GM12864 (cell line): ENCODE results near the gene NDC80.
"Not testable (repeated sequence)": the region's sequence is repeated elsewhere in the genome, so short reads cannot be mapped to it uniquely, and the experiment has no call there.

Experiments
- DNase-seq: peaks from one replicate; pipeline ENCODE4 v3.0.0-alpha.2; 2011; ENCODE audit warnings: low read depth
- H3K4me3 ChIP-seq: 2 replicates; pipeline ENCODE4 v1.5.1; 2011; ENCODE audit warnings: mild to moderate bottlenecking, low read depth, low read length, control low read depth
- CTCF ChIP-seq: IDR thresholded peaks from 2 replicates; pipeline ENCODE4 v1.5.1; 2011; ENCODE audit warnings: low read depth, mild to moderate bottlenecking, moderate library complexity, low read length, control low read depth, inconsistent platforms; ENCODE audit errors: missing control alignments

Gene NDC80

GRCh38 chr18:2540575-2540974, 30.8 kb upstream of the NDC80 start:
- no peak for TF ChIP-seq CTCF
- DNase-seq = no peak
- H3K4me3 ChIP-seq = no peak overlapping the region

- not testable (repeated sequence) for H3K4me3 ChIP-seq, DNase-seq
- peak; percentile 40 for TF ChIP-seq CTCF
Measured at GRCh38 chr18:2541925-2542563, 29.3 kb upstream of the NDC80 start.

GRCh38 chr18:2545155-2545554, 26.2 kb upstream of the NDC80 start:
- no peak for DNase-seq
- H3K4me3 ChIP-seq = no peak overlapping the region
- TF ChIP-seq CTCF = no peak

- no peak overlapping the region for H3K4me3 ChIP-seq
- no peak for DNase-seq
- TF ChIP-seq CTCF = peak; percentile 44
Measured at GRCh38 chr18:2547477-2548087, 23.8 kb upstream of the NDC80 start.

- no peak overlapping the region for H3K4me3 ChIP-seq
- no peak for DNase-seq
- TF ChIP-seq CTCF = no peak
Measured at GRCh38 chr18:2549462-2549861, 21.9 kb upstream of the NDC80 start.

GRCh38 chr18:2551425-2551824, 19.9 kb upstream of the NDC80 start:
- H3K4me3 ChIP-seq = no peak overlapping the region
- no peak for DNase-seq
- TF ChIP-seq CTCF = no peak

GRCh38 chr18:2554696-2555095, 16.7 kb upstream of the NDC80 start:
- DNase-seq = no peak
- H3K4me3 ChIP-seq = no peak overlapping the region
- TF ChIP-seq CTCF = no peak
